Activated B cell treated with CpG ODN at 0.5 μM for 24 hours (primary cell): ENCODE measurements around the gene NUMB. TPM values are rescaled to one million over a fixed set of nuclear protein-coding genes. Genes with fewer than 3 reads are reported as not detected.

Experiments
- ATAC-seq: fragments of 200-7000 bp; cut with Tn5 transposase; one replicate; pipeline ENCODE4 v1.10.0; 2021; ENCODE audit warnings: low read depth, mild to moderate bottlenecking, moderate library complexity
- CTCF ChIA-PET: fragments of 350-600 bp; sonication (Branson Sonifier 250); formaldehyde crosslinking; loops from one replicate; lab custom pipeline; 2021; ENCODE audit warnings: antibody characterized with exemption; lab: Charles Lee
- POLR2A ChIA-PET: fragments of 350-600 bp; sonication (Branson Sonifier 250); formaldehyde crosslinking; loops from one replicate; lab custom pipeline; 2021; ENCODE audit warnings: antibody characterized with exemption; lab: Charles Lee
- DNase-seq: peaks from one replicate; pipeline ENCODE4 v3.0.0; 2022
- H3K27ac Mint-ChIP-seq: one replicate; pipeline ENCODE4 v1.8.0; 2020; ENCODE audit warnings: mixed read lengths
- H3K27me3 Mint-ChIP-seq: one replicate; pipeline ENCODE4 v1.8.0; 2021; ENCODE audit warnings: mixed read lengths
- H3K36me3 Mint-ChIP-seq: one replicate; pipeline ENCODE4 v1.8.0; 2021; ENCODE audit warnings: low read depth, mixed read lengths
- H3K4me1 Mint-ChIP-seq: one replicate; pipeline ENCODE4 v1.8.0; 2021; ENCODE audit warnings: mixed read lengths
- H3K4me3 Mint-ChIP-seq: one replicate; pipeline ENCODE4 v1.8.0; 2020; ENCODE audit warnings: mild to moderate bottlenecking, mixed read lengths
- H3K9me3 Mint-ChIP-seq: one replicate; pipeline ENCODE4 v1.8.0; 2020; ENCODE audit warnings: mixed read lengths
- intact Hi-C: fragments of 100-400 bp; cut with micrococcal nuclease; formaldehyde crosslinking; loops from one replicate; pipeline ENCODE4 v1.15.1; 2024
- total RNA-seq: library from RNA; stranded (reverse); gene quantifications from 2 replicates; pipeline ENCODE4 v1.2.3, GENCODE V29; 2022
- TF ChIP-seq, protein P1 (sequence below): fragments of 200-600 bp; IDR thresholded peaks from one replicate; pipeline ENCODE4 v1.8.0; 2022; ENCODE audit warnings: antibody characterized with exemption, mild to moderate bottlenecking

The NUMB gene
- total RNA-seq, 1 donor from 2014 or later = 71.4 TPM

DNA sequence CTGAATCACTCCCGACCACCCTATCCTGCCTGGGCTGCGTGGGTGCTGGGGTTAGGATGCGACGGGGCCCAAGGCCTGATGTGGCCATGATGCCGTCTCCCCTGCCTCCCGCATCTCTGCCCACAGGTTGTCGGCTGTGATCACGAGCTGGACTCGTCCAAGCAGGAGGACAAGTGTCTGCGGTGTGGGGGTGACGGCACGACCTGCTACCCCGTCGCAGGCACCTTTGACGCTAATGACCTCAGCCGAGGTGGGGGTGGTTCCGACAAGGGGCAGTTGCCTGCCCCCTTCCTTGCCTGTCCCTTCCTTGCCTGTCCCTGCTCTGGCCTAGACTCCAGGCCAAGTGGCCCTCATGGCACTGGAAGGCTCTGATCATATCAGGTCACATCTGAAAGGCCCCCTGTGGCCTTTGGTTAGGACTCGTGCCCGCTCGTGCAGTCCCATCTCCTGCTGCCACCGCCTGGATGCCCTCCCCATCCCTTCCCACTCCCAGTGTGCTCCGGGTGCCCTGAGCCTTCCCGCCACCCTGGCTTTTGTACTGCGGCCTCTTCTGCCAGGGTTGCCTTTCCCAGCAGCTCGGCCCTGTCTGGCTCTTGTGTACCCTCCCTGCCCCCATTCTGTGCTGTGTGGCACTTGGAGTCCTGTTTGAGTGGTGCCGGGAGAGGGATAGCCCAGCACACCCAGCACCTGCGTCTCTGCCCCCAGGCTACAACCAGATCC, 207.4 kb downstream of the NUMB start:
- POLR2A ChIA-PET = no interaction called here
- CTCF ChIA-PET = no interaction called here
- Mint-ChIP-seq H3K36me3 (no peaks in the 10 kb centered on the region), H3K27ac (no peak overlapping the region), H3K4me3 (no peak overlapping the region), H3K9me3 (no peaks in the 10 kb centered on the region), H3K4me1 (peaks cover 32% of the 10 kb centered on the region), H3K27me3 (no peaks in the 10 kb centered on the region)
- TF ChIP-seq, protein P1, sequence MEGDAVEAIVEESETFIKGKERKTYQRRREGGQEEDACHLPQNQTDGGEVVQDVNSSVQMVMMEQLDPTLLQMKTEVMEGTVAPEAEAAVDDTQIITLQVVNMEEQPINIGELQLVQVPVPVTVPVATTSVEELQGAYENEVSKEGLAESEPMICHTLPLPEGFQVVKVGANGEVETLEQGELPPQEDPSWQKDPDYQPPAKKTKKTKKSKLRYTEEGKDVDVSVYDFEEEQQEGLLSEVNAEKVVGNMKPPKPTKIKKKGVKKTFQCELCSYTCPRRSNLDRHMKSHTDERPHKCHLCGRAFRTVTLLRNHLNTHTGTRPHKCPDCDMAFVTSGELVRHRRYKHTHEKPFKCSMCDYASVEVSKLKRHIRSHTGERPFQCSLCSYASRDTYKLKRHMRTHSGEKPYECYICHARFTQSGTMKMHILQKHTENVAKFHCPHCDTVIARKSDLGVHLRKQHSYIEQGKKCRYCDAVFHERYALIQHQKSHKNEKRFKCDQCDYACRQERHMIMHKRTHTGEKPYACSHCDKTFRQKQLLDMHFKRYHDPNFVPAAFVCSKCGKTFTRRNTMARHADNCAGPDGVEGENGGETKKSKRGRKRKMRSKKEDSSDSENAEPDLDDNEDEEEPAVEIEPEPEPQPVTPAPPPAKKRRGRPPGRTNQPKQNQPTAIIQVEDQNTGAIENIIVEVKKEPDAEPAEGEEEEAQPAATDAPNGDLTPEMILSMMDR = no peak
- ATAC-seq = no peak
- intact Hi-C loops = no loop called here
- DNase-seq = no peak

DNA sequence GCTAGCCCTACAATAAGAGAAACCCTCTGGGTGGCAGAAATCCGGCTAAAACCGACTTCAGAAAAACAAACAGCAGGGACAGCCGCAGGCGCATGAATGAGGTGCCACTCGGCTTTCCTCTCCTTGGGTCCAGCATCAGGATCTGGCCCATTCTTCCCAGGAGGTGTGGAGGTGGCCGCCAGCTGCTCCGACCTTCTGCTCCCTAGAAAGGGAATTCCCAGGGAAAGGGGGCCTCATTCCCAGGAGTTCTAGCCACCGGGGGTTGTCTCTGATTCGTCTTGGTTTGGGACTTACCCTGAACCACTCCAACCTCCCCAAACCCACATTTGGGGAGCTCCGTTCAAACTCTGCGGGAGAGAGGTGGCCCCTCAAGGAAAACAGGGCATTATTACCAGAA, 208.0 kb downstream of the NUMB start:
- H3K27me3 Mint-ChIP-seq = no peaks in the 10 kb centered on the region
- DNase-seq (no peak), ATAC-seq (no peak)
- ChIA-PET CTCF (no interaction called here), POLR2A (no interaction called here)
- H3K9me3 Mint-ChIP-seq = no peaks in the 10 kb centered on the region
- no peak overlapping the region for H3K27ac Mint-ChIP-seq
- H3K36me3 Mint-ChIP-seq = no peaks in the 10 kb centered on the region
- TF ChIP-seq, protein P1 = no peak
- no peak overlapping the region for H3K4me3 Mint-ChIP-seq
- intact Hi-C loops = no loop called here
- H3K4me1 Mint-ChIP-seq = peaks cover 32% of the 10 kb centered on the region

DNA sequence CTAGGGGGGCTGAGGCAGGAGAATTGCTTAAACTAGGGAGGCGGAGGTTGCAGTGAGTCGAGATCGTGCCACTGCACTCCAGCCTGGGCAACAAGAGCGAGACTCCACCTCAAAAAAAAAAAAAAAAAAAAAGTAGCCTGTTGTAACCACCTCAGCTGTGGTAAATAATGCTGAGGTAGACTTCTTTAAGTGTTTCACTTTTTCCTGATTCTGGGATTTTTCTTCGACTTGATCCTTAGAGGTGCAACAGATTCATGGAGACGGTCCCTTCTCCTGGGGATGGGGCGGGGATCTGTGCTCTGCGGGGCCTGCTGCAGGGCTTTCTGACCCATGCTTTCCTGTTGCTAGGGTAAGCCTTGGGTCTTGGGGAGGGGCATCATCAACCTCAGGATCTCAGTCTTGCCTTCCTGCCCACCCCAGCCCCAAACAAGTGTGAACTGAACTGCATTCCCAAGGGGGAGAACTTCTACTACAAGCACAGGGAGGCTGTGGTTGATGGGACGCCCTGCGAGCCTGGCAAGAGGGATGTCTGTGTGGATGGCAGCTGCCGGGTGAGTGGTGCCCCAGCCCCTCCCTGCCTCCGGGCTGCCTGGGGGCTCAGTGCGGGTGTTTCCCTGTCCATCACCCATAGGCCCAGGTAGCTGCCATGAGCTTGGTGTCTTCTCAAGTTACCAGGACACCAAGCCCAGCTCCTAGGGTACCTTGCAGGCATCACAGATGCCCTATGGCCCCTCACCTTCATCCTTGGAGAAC, 208.6 kb downstream of the NUMB start:
- ChIA-PET CTCF (no interaction called here), POLR2A (no interaction called here)
- intact Hi-C loops = no loop called here
- TF ChIP-seq, protein P1 = no peak
- DNase-seq = no peak
- H3K27ac Mint-ChIP-seq = peak overlapping the region; percentile 18
- no peaks in the 10 kb centered on the region for H3K36me3 Mint-ChIP-seq
- no peak overlapping the region for H3K4me3 Mint-ChIP-seq
- H3K27me3 Mint-ChIP-seq = no peaks in the 10 kb centered on the region
- H3K4me1 Mint-ChIP-seq = peaks cover 36% of the 10 kb centered on the region
- no peak for ATAC-seq
- H3K9me3 Mint-ChIP-seq = no peaks in the 10 kb centered on the region

DNA sequence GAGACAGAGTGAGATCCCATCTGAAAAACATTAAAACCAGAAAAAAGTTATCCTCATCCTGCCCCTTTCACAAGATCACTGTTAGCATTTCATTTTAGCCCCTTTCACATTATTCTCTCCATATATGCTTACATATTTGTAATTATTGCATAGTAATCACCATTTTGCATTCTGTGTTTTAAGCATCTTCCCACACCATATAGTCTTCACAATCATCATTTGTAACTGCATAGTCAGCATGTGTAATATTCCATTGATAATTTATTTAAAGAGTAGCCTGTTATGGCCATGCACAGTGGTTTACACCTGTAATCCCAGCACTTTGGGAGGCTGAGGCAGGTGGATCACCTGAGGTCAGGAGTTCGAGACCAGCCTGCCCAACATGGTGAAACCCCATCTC, 209.2 kb downstream of the NUMB start:
- POLR2A ChIA-PET = no interaction called here
- DNase-seq = no peak
- no peaks in the 10 kb centered on the region for H3K27me3 Mint-ChIP-seq
- H3K4me1 Mint-ChIP-seq = peaks cover 36% of the 10 kb centered on the region
- CTCF ChIA-PET = no interaction called here
- intact Hi-C loops = no loop called here
- TF ChIP-seq, protein P1 = no peak
- ATAC-seq = no peak
- no peak overlapping the region for H3K27ac Mint-ChIP-seq
- H3K9me3 Mint-ChIP-seq = no peaks in the 10 kb centered on the region
- H3K36me3 Mint-ChIP-seq = no peaks in the 10 kb centered on the region
- H3K4me3 Mint-ChIP-seq = no peak overlapping the region
